ENCODE measurements around the gene RTKN2.
"Not testable (repeated sequence)": the region's sequence is repeated elsewhere in the genome, so short reads cannot be mapped to it uniquely, and the experiment has no call there.

RTKN2 gene

DNA sequence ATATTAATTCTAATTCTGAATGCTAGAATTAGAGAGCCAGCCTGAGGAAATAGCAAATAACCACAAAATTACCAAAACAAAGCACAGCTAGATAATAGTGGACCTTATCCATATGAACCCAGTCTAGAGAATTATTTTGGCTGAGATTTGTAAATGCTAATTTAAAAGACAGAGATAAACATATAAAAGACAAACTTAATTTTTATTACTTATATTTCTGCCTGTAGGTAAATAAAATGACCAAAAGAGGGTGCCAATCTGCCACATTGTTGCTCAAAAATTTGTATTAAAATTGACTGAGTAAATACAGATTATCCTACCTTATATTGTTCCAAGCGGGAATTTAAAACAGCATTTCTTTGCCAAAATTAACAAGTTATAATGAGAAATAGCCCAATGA, 20.2 kb downstream of the RTKN2 start:
- H3K4me3 ChIP-seq (ENCODE audit: low read depth, low read length): no peak overlapping the region
- TF ChIP-seq, protein P1, sequence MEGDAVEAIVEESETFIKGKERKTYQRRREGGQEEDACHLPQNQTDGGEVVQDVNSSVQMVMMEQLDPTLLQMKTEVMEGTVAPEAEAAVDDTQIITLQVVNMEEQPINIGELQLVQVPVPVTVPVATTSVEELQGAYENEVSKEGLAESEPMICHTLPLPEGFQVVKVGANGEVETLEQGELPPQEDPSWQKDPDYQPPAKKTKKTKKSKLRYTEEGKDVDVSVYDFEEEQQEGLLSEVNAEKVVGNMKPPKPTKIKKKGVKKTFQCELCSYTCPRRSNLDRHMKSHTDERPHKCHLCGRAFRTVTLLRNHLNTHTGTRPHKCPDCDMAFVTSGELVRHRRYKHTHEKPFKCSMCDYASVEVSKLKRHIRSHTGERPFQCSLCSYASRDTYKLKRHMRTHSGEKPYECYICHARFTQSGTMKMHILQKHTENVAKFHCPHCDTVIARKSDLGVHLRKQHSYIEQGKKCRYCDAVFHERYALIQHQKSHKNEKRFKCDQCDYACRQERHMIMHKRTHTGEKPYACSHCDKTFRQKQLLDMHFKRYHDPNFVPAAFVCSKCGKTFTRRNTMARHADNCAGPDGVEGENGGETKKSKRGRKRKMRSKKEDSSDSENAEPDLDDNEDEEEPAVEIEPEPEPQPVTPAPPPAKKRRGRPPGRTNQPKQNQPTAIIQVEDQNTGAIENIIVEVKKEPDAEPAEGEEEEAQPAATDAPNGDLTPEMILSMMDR (IDR thresholded peaks at IDR 0.05; ENCODE audit: low read depth, low read length): no peak

DNA sequence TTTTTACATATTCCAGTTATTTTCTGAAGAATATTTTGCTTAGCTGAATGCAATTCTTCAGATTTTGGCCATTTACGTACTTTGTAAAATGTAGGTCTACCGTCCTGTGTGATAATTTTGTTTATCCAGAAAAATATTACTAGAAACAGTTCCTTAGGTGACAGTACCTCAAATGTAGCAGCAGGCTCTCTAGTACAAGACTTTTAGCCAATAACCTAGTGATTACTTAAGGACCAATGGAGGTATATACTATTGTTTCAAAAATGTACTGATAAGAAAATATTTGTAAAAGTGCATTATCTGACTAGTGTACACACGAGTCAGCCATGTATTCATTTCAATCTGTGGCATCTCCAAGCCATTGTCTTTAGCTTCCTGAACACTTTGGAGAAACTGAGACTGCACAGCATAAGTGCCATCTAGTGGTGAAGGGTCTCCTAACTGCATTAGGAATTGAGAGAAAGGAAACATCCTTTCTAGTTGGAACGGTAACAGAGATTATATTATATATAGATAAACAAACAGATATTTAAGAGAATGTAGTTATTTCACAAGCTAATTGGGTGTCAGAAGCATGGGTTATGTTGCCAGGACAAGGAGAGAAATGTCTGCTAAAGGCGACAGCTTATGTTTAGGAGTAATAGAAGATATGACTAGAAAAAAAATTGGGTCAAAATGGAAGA, 23.7 kb downstream of the RTKN2 start:
- peak overlapping the region; percentile 39 for H3K4me3 ChIP-seq (ENCODE audit: low read depth, low read length)
- TF ChIP-seq, protein P1 (IDR thresholded peaks at IDR 0.05; ENCODE audit: low read depth, low read length): peak; percentile 64; the same call in 1 of the 2 replicates

DNA sequence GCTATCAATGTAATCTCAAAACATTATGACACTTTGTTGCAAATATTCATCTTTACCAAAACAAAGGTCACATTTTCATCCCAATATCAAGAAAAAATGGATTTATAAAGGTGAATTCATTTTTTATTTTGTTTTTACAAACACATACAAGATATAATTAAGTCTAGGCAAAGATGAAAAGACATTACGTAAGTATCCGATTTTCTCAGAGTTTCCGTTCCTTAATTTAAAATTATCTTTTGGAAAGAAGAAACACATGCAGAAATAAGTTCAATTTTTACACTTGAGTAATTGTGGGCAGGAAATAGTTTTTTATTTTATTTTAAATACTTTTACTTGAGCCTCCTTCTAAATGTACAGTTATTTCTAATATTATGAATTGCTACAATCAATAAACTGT, 24.6 kb downstream of the RTKN2 start:
- TF ChIP-seq, protein P1 (IDR thresholded peaks at IDR 0.05; ENCODE audit: low read depth, low read length): no peak
- peak overlapping the region; percentile 60 for H3K4me3 ChIP-seq (ENCODE audit: low read depth, low read length)

DNA sequence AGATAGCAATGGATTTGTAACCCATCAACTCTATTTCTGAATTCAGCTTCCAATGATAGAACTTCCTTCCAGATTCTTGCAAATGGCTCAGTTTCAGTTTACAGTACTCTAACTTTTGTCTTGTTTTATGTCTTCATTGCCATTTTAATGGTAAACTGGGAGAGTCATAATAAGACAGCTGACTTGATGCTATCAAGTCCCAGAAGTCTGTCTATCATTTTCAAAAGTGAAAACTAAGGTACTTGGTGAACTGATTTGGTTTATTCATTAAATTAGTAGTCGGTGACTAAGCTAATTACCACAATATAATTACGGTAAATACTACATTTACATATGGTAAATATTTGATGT, 25.0 kb downstream of the RTKN2 start:
- peak overlapping the region; percentile 60 for H3K4me3 ChIP-seq (ENCODE audit: low read depth, low read length)

DNA sequence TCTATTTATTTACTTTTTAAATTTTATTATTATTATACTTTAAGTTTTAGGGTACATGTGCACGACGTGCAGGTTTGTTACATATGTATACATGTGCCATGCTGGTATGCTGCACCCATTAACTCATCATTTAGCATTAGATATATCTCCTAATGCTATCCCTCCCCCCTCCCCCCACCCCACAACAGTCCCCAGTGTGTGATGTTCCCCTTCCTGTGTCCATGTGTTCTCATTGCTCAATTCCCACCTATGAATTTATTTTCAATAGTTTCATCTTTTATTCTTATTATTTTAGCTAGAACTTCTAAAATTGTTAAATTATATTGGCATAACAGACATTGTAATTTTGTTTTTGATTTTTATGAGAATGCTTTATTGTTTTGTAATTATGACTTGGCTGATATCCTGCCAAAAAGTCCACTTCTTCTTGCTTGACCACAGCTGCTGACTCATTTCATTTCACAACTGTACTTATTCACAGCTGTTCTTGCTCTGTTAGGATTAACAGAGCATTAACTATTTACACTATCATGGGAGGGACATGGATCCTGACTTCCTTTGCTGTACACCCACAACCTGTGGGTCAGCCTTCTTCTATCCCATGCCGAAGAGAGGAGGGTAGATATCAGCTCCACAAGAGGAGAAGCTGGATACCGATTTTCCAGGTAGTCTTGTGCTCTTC, 25.5 kb downstream of the RTKN2 start:
- H3K4me3 ChIP-seq (ENCODE audit: low read depth, low read length): peak overlapping the region; percentile 60

More for the DNA sequence above, 25.0 kb downstream of the RTKN2 start:
- TF ChIP-seq, protein P1 (IDR thresholded peaks at IDR 0.05; ENCODE audit: low read depth, low read length): no peak

DNA sequence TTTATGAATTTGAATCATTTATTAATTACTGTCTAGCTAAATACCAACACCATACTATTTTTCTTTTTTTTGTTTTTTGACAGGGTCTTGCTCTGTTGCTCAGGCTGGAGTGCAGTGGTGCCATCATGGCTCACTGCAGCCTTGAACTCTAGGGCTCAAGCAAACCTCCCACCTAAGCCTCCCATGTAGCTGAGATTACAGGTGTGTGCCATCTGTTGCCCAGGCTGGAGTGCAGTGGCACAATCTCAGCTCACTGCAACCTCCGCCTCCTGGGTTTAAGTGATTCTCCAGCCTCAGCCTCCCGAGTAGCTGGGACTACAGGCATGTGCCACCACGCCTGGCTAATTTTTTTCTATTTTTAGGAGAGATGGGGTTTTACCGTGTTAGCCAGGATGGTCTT, 27.1 kb downstream of the RTKN2 start:
- H3K4me3 ChIP-seq (ENCODE audit: low read depth, low read length): not testable (repeated sequence)

DNA sequence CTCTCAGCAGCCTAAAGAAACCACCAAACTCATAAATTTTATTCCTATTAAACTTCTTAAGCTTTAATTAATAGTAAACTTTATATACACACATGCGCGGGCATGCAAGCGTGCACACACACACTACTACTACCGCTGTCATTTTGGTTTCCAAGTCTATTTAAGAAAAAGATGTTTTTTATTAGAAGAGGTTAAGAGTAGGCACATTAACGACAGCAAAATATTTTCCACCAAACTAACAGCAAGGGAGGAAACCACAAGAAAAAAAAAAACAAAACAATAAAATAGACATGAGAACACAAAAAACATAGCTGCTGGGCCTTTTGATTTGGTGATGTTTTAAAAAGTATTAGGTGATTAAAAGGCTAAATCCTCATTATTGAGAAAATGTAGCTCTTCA, 28.6 kb downstream of the RTKN2 start:
- H3K4me3 ChIP-seq (ENCODE audit: low read depth, low read length): no peak overlapping the region
- TF ChIP-seq, protein P1 (IDR thresholded peaks at IDR 0.05; ENCODE audit: low read depth, low read length): no peak

DNA sequence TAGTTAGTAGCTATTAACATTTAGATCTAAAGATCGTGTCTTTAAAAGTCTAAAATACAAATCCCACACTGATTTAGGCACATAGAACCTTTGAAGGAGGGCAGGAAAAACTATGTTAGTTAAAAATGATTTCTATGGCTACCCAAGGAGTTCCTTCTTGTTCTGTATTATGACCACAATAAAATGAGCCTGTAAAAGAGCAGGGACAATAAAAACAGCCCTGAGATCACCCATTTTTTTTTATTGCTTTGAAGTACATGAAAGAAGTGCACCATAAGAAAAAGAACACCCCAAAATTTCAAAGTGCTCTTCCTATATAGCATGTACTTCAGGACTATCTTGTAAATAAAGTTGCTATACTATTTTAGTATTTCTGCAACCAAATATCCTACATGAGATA, 29.8 kb downstream of the RTKN2 start:
- TF ChIP-seq, protein P1 (IDR thresholded peaks at IDR 0.05; ENCODE audit: low read depth, low read length): no peak

More for the DNA sequence above, 29.8 kb downstream of the RTKN2 start:
- no peak overlapping the region for H3K4me3 ChIP-seq (ENCODE audit: low read depth, low read length)
